Ovary (tissue), 3 donors: ENCODE results near the gene TNS1.

Experiments
- CTCF ChIP-seq, 3 donors: fragments of 450-650 bp in 2 of 3; fragments of 200-600 bp in 1 of 3; IDR thresholded peaks; one replicate each; pipeline versions ENCODE4 v1.5.1 to v1.8.0; 2016 to 2022; ENCODE audit warnings: antibody characterized with exemption in 3 of 3, mild to moderate bottlenecking in 1 of 3
- EP300 ChIP-seq: sonication (generic); formaldehyde crosslinking; IDR thresholded peaks from one replicate; pipeline ENCODE4 v1.6.1; 2017; ENCODE audit warnings: antibody characterized with exemption
- POLR2A ChIP-seq: fragments of 450-650 bp; IDR thresholded peaks from one replicate; pipeline ENCODE4 v1.6.1; 2017; ENCODE audit warnings: antibody characterized with exemption, mild to moderate bottlenecking, moderate library complexity
- donor health status: DM: no; HTN: no; CAD: no.

- TF ChIP-seq EP300 (peak; percentile 48), POLR2A (peak; percentile 16), CTCF (IDR thresholded peaks at IDR 0.05) (no peak)
Measured at GRCh38 chr2:217903859-217904613, 98.8 kb downstream of the TNS1 start.
